A549 (cell line): ENCODE results near the gene RNF152. TPM values are rescaled to one million over a fixed set of nuclear protein-coding genes. Genes with fewer than 3 reads are reported as not detected.

Experiments used
- ATAC-seq, 2 experiments: fragments of 200-7000 bp in 1 of 2; fragments of >200 bp in 1 of 2; cut with Nextera tagmentation in 1 of 2; cut with Tn5 transposase in 1 of 2; 3 replicates each; pipeline versions ENCODE4 v1.8.0 to v1.9.1; 2018 to 2020; ENCODE audit warnings: mild to moderate bottlenecking in 1 of 2, moderate library complexity in 1 of 2
- CTCF ChIA-PET: fragments of 300-600 bp; sonication (Branson Sonifier 250); formaldehyde crosslinking; extraction: SDS; loops from one replicate; lab custom pipeline; 2021; ENCODE audit warnings: antibody characterized with exemption, inconsistent platforms; lab: Yijun Ruan, JAX
- POLR2A ChIA-PET: fragments of 350-600 bp; formaldehyde crosslinking; extraction: SDS; loops from one replicate; lab custom pipeline; 2021; ENCODE audit warnings: antibody characterized with exemption, inconsistent platforms; lab: Yijun Ruan, JAX
- DNase-seq, 2 experiments: peaks; one replicate each; pipeline versions ENCODE4 v3.0.0 to v3.0.0-alpha.2; 2011 to 2016; ENCODE audit warnings: low read depth in 1 of 2, low spot score in 1 of 2
- FAIRE-seq: peaks from 2 replicates; lab custom pipeline; 2011; peaks lifted over from hg19 to GRCh38; lab: Jason Lieb, UNC
- H3K27ac ChIP-seq, 2 experiments: fragments of >200 bp; sonication (Bioruptor Twin); formaldehyde crosslinking; 3 replicates each; pipeline ENCODE4 v1.5.1; 2016 to 2017
- H3K4me1 ChIP-seq: fragments of >200 bp; sonication (Bioruptor Twin); formaldehyde crosslinking; 3 replicates; pipeline ENCODE4 v1.6.1; 2016
- H3K4me2 ChIP-seq: fragments of >200 bp; sonication (Bioruptor Twin); formaldehyde crosslinking; 3 replicates; pipeline ENCODE4 v1.6.1; 2016
- H3K4me3 ChIP-seq: fragments of >200 bp; sonication (Bioruptor Twin); formaldehyde crosslinking; 3 replicates; pipeline ENCODE4 v1.5.1; 2016
- H3K9me3 ChIP-seq: fragments of >200 bp; sonication (Bioruptor Twin); formaldehyde crosslinking; 3 replicates; pipeline ENCODE4 v1.6.1; 2016
- ATOH8 ChIP-seq: fragments of 250-450 bp; sonication (Bioruptor Pico); IDR thresholded peaks from 2 replicates; pipeline ENCODE4 v1.5.0; 2020; ENCODE audit warnings: low read depth, mild to moderate bottlenecking, moderate library complexity
- BHLHE40 ChIP-seq: IDR thresholded peaks from 2 replicates; pipeline ENCODE4 v1.6.1; 2012; ENCODE audit warnings: low read depth, low read length, inconsistent platforms
- CBX2 ChIP-seq: fragments of 200-600 bp; sonication (generic); IDR thresholded peaks from 2 replicates; pipeline ENCODE4 v1.6.1; 2016; ENCODE audit warnings: low read depth, mild to moderate bottlenecking, borderline replicate concordance
- CHD4 ChIP-seq: fragments of 200-600 bp; sonication (generic); IDR thresholded peaks from 2 replicates; pipeline ENCODE4 v1.6.1; 2016; ENCODE audit warnings: antibody characterized with exemption, mild to moderate bottlenecking, borderline replicate concordance
- E2F6 ChIP-seq: IDR thresholded peaks from 2 replicates; pipeline ENCODE4 v1.6.1; 2012; ENCODE audit warnings: low read depth, borderline replicate concordance
- ESRRA ChIP-seq: fragments of 150-350 bp; IDR thresholded peaks from 2 replicates; pipeline ENCODE4 v1.6.1; 2014; ENCODE audit warnings: mild to moderate bottlenecking, low read length, borderline replicate concordance
- FOSB ChIP-seq: fragments of 250-450 bp; sonication (Bioruptor Pico); IDR thresholded peaks from 2 replicates; pipeline ENCODE4 v1.5.0; 2020; ENCODE audit warnings: mild to moderate bottlenecking, moderate library complexity
- GATA3 ChIP-seq: IDR thresholded peaks from 2 replicates; pipeline ENCODE4 v1.6.1; 2012; ENCODE audit warnings: borderline replicate concordance
- HES2 ChIP-seq: fragments of >200 bp; sonication (Bioruptor Twin); formaldehyde crosslinking; IDR thresholded peaks from 2 replicates; pipeline ENCODE4 v1.6.1; 2016
- HEYL ChIP-seq: fragments of 250-450 bp; sonication (Bioruptor Pico); IDR thresholded peaks from 2 replicates; pipeline ENCODE4 v1.8.0; 2021; ENCODE audit warnings: mild to moderate bottlenecking, moderate library complexity
- HMGXB4 ChIP-seq: fragments of 250-450 bp; sonication (Bioruptor Pico); IDR thresholded peaks from 2 replicates; pipeline ENCODE4 v1.5.0; 2021; ENCODE audit warnings: mild to moderate bottlenecking, moderate library complexity, borderline replicate concordance
- HOXB13 ChIP-seq: fragments of 250-450 bp; sonication (Bioruptor Pico); IDR thresholded peaks from 2 replicates; pipeline ENCODE4 v1.5.0; 2020; ENCODE audit warnings: low read depth, mild to moderate bottlenecking, moderate library complexity
- JUNB ChIP-seq: fragments of >200 bp; sonication (Bioruptor Twin); formaldehyde crosslinking; IDR thresholded peaks from 2 replicates; pipeline ENCODE4 v1.6.1; 2016
- KDM5A ChIP-seq: fragments of 200-600 bp; sonication (generic); IDR thresholded peaks from 2 replicates; pipeline ENCODE4 v1.6.1; 2016; ENCODE audit warnings: antibody characterized with exemption, mild to moderate bottlenecking
- MAX ChIP-seq: IDR thresholded peaks from 2 replicates; pipeline ENCODE4 v1.6.1; 2012
- NPAS2 ChIP-seq: fragments of 250-450 bp; sonication (Bioruptor Pico); IDR thresholded peaks from 2 replicates; pipeline ENCODE4 v1.8.0; 2022; ENCODE audit warnings: mild to moderate bottlenecking, moderate library complexity, borderline replicate concordance
- PBX3 ChIP-seq: IDR thresholded peaks from 2 replicates; pipeline ENCODE4 v1.6.1; 2012
- PHF8 ChIP-seq: fragments of 200-600 bp; sonication (generic); IDR thresholded peaks from 2 replicates; pipeline ENCODE4 v1.6.1; 2016; ENCODE audit warnings: low read depth, mild to moderate bottlenecking, antibody characterized with exemption, moderate library complexity, borderline replicate concordance
- POLR2AphosphoS2 ChIP-seq: conservative IDR thresholded peaks from 2 replicates; pipeline ENCODE4 v1.6.1; 2012; ENCODE audit warnings: low read length, improper control_type of control experiment, inconsistent platforms
- RARB ChIP-seq: fragments of 250-450 bp; sonication (Bioruptor Pico); IDR thresholded peaks from 2 replicates; pipeline ENCODE4 v1.8.0; 2021; ENCODE audit warnings: mild to moderate bottlenecking, moderate library complexity
- REST ChIP-seq: fragments of 200-600 bp; sonication (generic); IDR thresholded peaks from 2 replicates; pipeline ENCODE4 v1.6.1; 2016; ENCODE audit warnings: antibody characterized with exemption, mild to moderate bottlenecking, moderate library complexity
- RFX5 ChIP-seq: fragments of 450-650 bp; IDR thresholded peaks from 2 replicates; pipeline ENCODE4 v1.7.1; 2014; ENCODE audit warnings: antibody characterized with exemption, mild to moderate bottlenecking, moderate library complexity
- RNF2 ChIP-seq: fragments of 200-600 bp; sonication (generic); IDR thresholded peaks from 2 replicates; pipeline ENCODE4 v1.6.1; 2016; ENCODE audit warnings: low read depth, mild to moderate bottlenecking, antibody characterized with exemption, moderate library complexity, borderline replicate concordance
- TP53 ChIP-seq: fragments of 250-450 bp; sonication (Bioruptor Pico); IDR thresholded peaks from 2 replicates; pipeline ENCODE4 v1.5.0; 2021; ENCODE audit warnings: mild to moderate bottlenecking, moderate library complexity
- ZC3H11A ChIP-seq: fragments of 450-650 bp; IDR thresholded peaks from 2 replicates; pipeline ENCODE4 v1.6.1; 2014; ENCODE audit warnings: antibody characterized with exemption, mild to moderate bottlenecking
- ZFP36 ChIP-seq: fragments of 450-650 bp; IDR thresholded peaks from 2 replicates; pipeline ENCODE4 v1.6.1; 2014; ENCODE audit warnings: borderline replicate concordance; ENCODE audit not compliant: partially characterized antibody
- WGBS: methylation state at CpG from one replicate; pipeline ENCODE4 v1.1.6; 2017; ENCODE audit errors: missing lambda C conversion rate; 5-methylcytosine and 5-hydroxymethylcytosine counted together
- polyA plus RNA-seq, 4 experiments: library from polyadenylated mRNA; depleted of rRNA in 3 of 4; stranded (reverse); fragments of >200 nt; fragmentation: RNase III in 1 of 4; extraction: RNeasy Plus Mini Kit Qiagen cat#74134 plus additional on column Dnase treatment in 1 of 4; gene quantifications; 2 replicates in 3 of 4; 3 replicates in 1 of 4; pipeline ENCODE4 v1.2.3, GENCODE V29; 2011 to 2017

The RNF152 gene
- polyA plus RNA-seq, 2 of the 4 experiments (the other 2 are of a cell fraction) = 0.12 TPM; not detected in 1

GRCh38 chr18:61838521-61838920 lies 54.3 kb downstream of the RNF152 start:
- no peak for DNase-seq
- ATAC-seq = no peak
- Histone ChIP-seq H3K9me3 (no peaks in the 10 kb centered on the region), H3K4me2 (no peak overlapping the region), H3K4me3 (no peak overlapping the region), H3K27ac (no peak overlapping the region), H3K4me1 (no peaks in the 10 kb centered on the region)
- 31% methylated on average over 5 of the region's 5 CpGs for WGBS
- ChIA-PET POLR2A (no interaction called here), CTCF (no interaction called here)
- no peak for FAIRE-seq
- TF ChIP-seq GATA3 = no peak
- no peak for TF ChIP-seq FOSB
- TF ChIP-seq ZC3H11A = no peak
- no peak for TF ChIP-seq HMGXB4 (CRISPR knock-in tag)
- TF ChIP-seq MAX = no peak
- no peak for TF ChIP-seq RNF2
- no peak for TF ChIP-seq PBX3
- TF ChIP-seq E2F6 = no peak
- no peak for TF ChIP-seq CHD4
- TF ChIP-seq RFX5 = no peak
- no peak for TF ChIP-seq TP53 (CRISPR knock-in tag)
- no peak for TF ChIP-seq ZFP36
- TF ChIP-seq RARB (CRISPR knock-in tag) = no peak
- TF ChIP-seq JUNB = no peak

GRCh38 chr18:61833978-61834377 lies 58.8 kb downstream of the RNF152 start:
- no peak overlapping the region for H3K4me2 ChIP-seq
- CTCF ChIA-PET = no interaction called here
- FAIRE-seq = no peak

More at GRCh38 chr18:61833978-61834377, 58.8 kb downstream of the RNF152 start:
- WGBS = 23% methylated on average over 4 of the region's 4 CpGs
- no peak overlapping the region for H3K27ac ChIP-seq
- TF ChIP-seq PHF8 = no peak
- no peak for TF ChIP-seq POLR2AphosphoS2
- no peak for TF ChIP-seq HOXB13 (CRISPR knock-in tag)
- TF ChIP-seq KDM5A = no peak
- no peak for TF ChIP-seq CBX2
- TF ChIP-seq TP53 (CRISPR knock-in tag) = no peak
- no peak for TF ChIP-seq REST
- TF ChIP-seq ESRRA = no peak
- no peak for TF ChIP-seq BHLHE40
- TF ChIP-seq MAX = no peak
- TF ChIP-seq HES2 = no peak
- TF ChIP-seq CHD4 = no peak
- no peak for TF ChIP-seq HEYL (CRISPR knock-in tag)
- no peak for TF ChIP-seq NPAS2 (CRISPR knock-in tag)
- TF ChIP-seq RFX5 = no peak
- no peak for TF ChIP-seq ZC3H11A
- TF ChIP-seq ATOH8 = no peak
- TF ChIP-seq FOSB = no peak
- no peak for TF ChIP-seq RARB (CRISPR knock-in tag)
- DNase-seq (no peak), ATAC-seq (no peak)
- no peak overlapping the region for H3K4me3 ChIP-seq
- H3K4me1 ChIP-seq = no peaks in the 10 kb centered on the region
- POLR2A ChIA-PET = no interaction called here
- H3K9me3 ChIP-seq = no peaks in the 10 kb centered on the region
